HepG2 (cell line): ENCODE data around the gene LDB2. TPM values are rescaled to one million over a fixed set of nuclear protein-coding genes. Genes with fewer than 3 reads are reported as not detected.

Experiments used
- ATAC-seq: fragments of 200-7000 bp; cut with Tn5 transposase; 3 replicates; pipeline ENCODE4 v1.9.1; 2020; ENCODE audit warnings: mild to moderate bottlenecking, moderate library complexity
- BruUV-seq: library from RNA; stranded (reverse); fragments of 400-500 nt; replicated peaks from 2 replicates; lab custom pipeline; 2021; lab: Mats Ljungman, UMichigan
- CTCF ChIA-PET: fragments of 300-600 bp; formaldehyde crosslinking; extraction: SDS; loops from one replicate; lab custom pipeline; 2021; ENCODE audit warnings: low total read pairs, inconsistent platforms, low intra/inter-chr PET ratio; lab: Yijun Ruan, JAX
- POLR2A ChIA-PET: fragments of 350-600 bp; sonication (Branson Sonifier 250); formaldehyde crosslinking; loops from one replicate; lab custom pipeline; 2020; ENCODE audit warnings: antibody characterized with exemption, inconsistent platforms; lab: Yijun Ruan, JAX
- DNase-seq: peaks from one replicate; pipeline ENCODE4 v3.0.0-alpha.2; 2015; ENCODE audit warnings: low spot score
- FAIRE-seq: peaks from 3 replicates; lab custom pipeline; 2011; peaks lifted over from hg19 to GRCh38; lab: Jason Lieb, UNC
- H2AFZ ChIP-seq: one replicate; pipeline ENCODE4 v1.6.1; 2011; ENCODE audit warnings: low read length, inconsistent platforms
- H3K27ac ChIP-seq: fragments of 300-600 bp; 3 replicates; pipeline ENCODE4 v1.8.0; 2011; ENCODE audit warnings: mixed run types, mild to moderate bottlenecking, mixed read lengths, low read length, inconsistent platforms; ENCODE audit not compliant: insufficient read depth; ENCODE audit errors: extremely low read length
- H3K27me3 ChIP-seq, 2 experiments: fragments of 200-600 bp in 1 of 2; 2 replicates in 1 of 2; 3 replicates in 1 of 2; pipeline versions ENCODE4 v1.6.0 to v1.8.0; 2011; ENCODE audit warnings: low read length in 2 of 2, mild to moderate bottlenecking in 2 of 2, moderate library complexity in 2 of 2, inconsistent platforms in 1 of 2; ENCODE audit not compliant: insufficient read depth in 2 of 2, control insufficient read depth in 1 of 2
- H3K36me3 ChIP-seq, 2 experiments: fragments of 200-600 bp in 1 of 2; replicated peaks in 1 of 2; 2 replicates in 1 of 2; 3 replicates in 1 of 2; pipeline versions ENCODE4 v1.5.1 to v1.8.0; 2011; ENCODE audit warnings: low read length in 2 of 2, inconsistent platforms in 1 of 2; ENCODE audit not compliant: insufficient read depth in 2 of 2, control insufficient read depth in 1 of 2
- H3K4me1 ChIP-seq: 2 replicates; pipeline ENCODE4 v1.5.1; 2012; ENCODE audit warnings: low read length, inconsistent platforms; ENCODE audit not compliant: insufficient read depth
- H3K4me2 ChIP-seq: 2 replicates; pipeline ENCODE4 v1.6.0; 2011; ENCODE audit warnings: low read depth, low read length, inconsistent platforms
- H3K4me3 ChIP-seq, 3 experiments: fragments of 200-600 bp in 1 of 3; sonication (generic), shearing (Covaris generic) in 1 of 3; replicated peaks in 1 of 3; 2 replicates each; pipeline ENCODE4 v1.5.1; 2011 to 2016; ENCODE audit warnings: low read length in 3 of 3, inconsistent platforms in 2 of 3, low read depth in 2 of 3, mild to moderate bottlenecking in 2 of 3, control low read depth in 1 of 3, mixed read lengths in 1 of 3; ENCODE audit not compliant: insufficient read depth in 1 of 3
- H3K79me2 ChIP-seq: one replicate; pipeline ENCODE4 v1.6.1; 2011; ENCODE audit warnings: low read length, inconsistent platforms; ENCODE audit not compliant: insufficient read depth
- H3K9ac ChIP-seq: 2 replicates; pipeline ENCODE4 v1.6.0; 2011; ENCODE audit warnings: mild to moderate bottlenecking, low read depth, low read length, inconsistent platforms; ENCODE audit not compliant: insufficient read depth
- H3K9me3 ChIP-seq: 2 replicates; pipeline ENCODE4 v1.5.1; 2012; ENCODE audit warnings: mild to moderate bottlenecking, low read length
- H4K20me1 ChIP-seq: 2 replicates; pipeline ENCODE4 v1.6.0; 2011; ENCODE audit warnings: inconsistent platforms, mild to moderate bottlenecking, low read length, moderate library complexity; ENCODE audit not compliant: insufficient read depth
- ATF6 ChIP-seq: sonication (generic); formaldehyde crosslinking; conservative IDR thresholded peaks from 2 replicates; pipeline ENCODE4 v1.4.0; 2020; ENCODE audit warnings: missing genetic modification reagents
- HNRNPLL ChIP-seq: fragments of 200-400 bp; formaldehyde crosslinking; IDR thresholded peaks from 2 replicates; pipeline ENCODE4 v1.6.1; 2017; ENCODE audit warnings: mild to moderate bottlenecking, low read depth, low read length; ENCODE audit not compliant: poor library complexity, severe bottlenecking
- POGK ChIP-seq: sonication (generic); formaldehyde crosslinking; conservative IDR thresholded peaks from 2 replicates; pipeline ENCODE4 v1.8.0; 2022; ENCODE audit warnings: mild to moderate bottlenecking, moderate library complexity, missing genetic modification reagents
- ZNF512 ChIP-seq: sonication (generic); formaldehyde crosslinking; IDR thresholded peaks from 2 replicates; pipeline ENCODE4 v1.4.0; 2020; ENCODE audit warnings: mild to moderate bottlenecking, missing genetic modification reagents
- ZNF629 ChIP-seq: sonication (generic); formaldehyde crosslinking; conservative IDR thresholded peaks from 2 replicates; pipeline ENCODE4 v1.5.0; 2020; ENCODE audit warnings: missing genetic modification reagents
- ZNF678 ChIP-seq: sonication (generic); formaldehyde crosslinking; IDR thresholded peaks from 2 replicates; pipeline ENCODE4 v1.4.0; 2020; ENCODE audit warnings: mild to moderate bottlenecking, missing genetic modification reagents
- whole genome bisulfite sequencing: methylation state at CpG from one replicate; pipeline ENCODE4 v1.1.6; 2017; ENCODE audit warnings: low lambda C conversion rate; 5-methylcytosine and 5-hydroxymethylcytosine counted together
- in situ Hi-C: cut with HindIII; loops from 2 replicates; pipeline ENCODE4 v1.10.0; 2017; ENCODE audit warnings: low pct_unique_long_range_greater_than_20kb; ENCODE audit not compliant: extremely low pct_ligation_motif_present
- intact Hi-C: fragments of 100-400 bp; cut with micrococcal nuclease; formaldehyde crosslinking; loops from one replicate; pipeline ENCODE4 v1.10.0; 2022; ENCODE audit not compliant: unreplicated experiment
- polyA plus RNA-seq, 8 experiments: library from polyadenylated mRNA; depleted of rRNA in 3 of 8; stranded (reverse) in 7 of 8; unstranded in 1 of 8; fragments of >200 nt; fragmentation: Illumina TruSeq in 4 of 8; extraction: Trizol in 4 of 8; gene quantifications; 2 replicates each; pipeline versions ENCODE4 v1.2.1 to v1.2.3, GENCODE V29; 2011 to 2016; ENCODE audit warnings: low read depth in 4 of 8, missing spikeins in 1 of 8, mixed read lengths in 1 of 8; ENCODE audit not compliant: insufficient read depth in 1 of 8
- total RNA-seq, 5 experiments: library from RNA; depleted of rRNA; stranded (reverse); fragments of >200 nt; fragmentation: Illumina TruSeq; extraction: Trizol; gene quantifications; 2 replicates each; pipeline ENCODE4 v1.2.3, GENCODE V29; 2016; ENCODE audit warnings: low read depth in 1 of 5

Gene LDB2
- total and polyA plus RNA-seq, 2 of the 13 experiments (the other 11 are each of a cell fraction or from before 2014, with no cell fraction given) = not detected

- TF ChIP-seq POGK (CRISPR knock-in tag) = no peak
- TF ChIP-seq ZNF678 = no peak
Measured at GRCh38 chr4:16582036-16582435, 316.4 kb downstream of the LDB2 start (continued).

- H3K36me3 ChIP-seq = no peaks in the 10 kb centered on the region
- no peak overlapping the region for H3K4me3 ChIP-seq
- H3K9ac ChIP-seq = no peak overlapping the region
- 31% methylated on average over 3 of the region's 3 CpGs for WGBS
- no peaks in the 10 kb centered on the region for H3K79me2 ChIP-seq
- H3K4me1 ChIP-seq = no peaks in the 10 kb centered on the region
- BruUV-seq = no TSS peak
- CTCF ChIA-PET = no interaction called here
- in situ Hi-C loops (no loop called here), intact Hi-C loops (no loop called here)
- POLR2A ChIA-PET = no interaction called here
- H3K4me2 ChIP-seq = no peak overlapping the region
- H2AFZ ChIP-seq = no peak overlapping the region
- H3K27ac ChIP-seq = no peak overlapping the region
- DNase-seq = no peak
- FAIRE-seq = no peak
- H4K20me1 ChIP-seq = no peaks in the 10 kb centered on the region
- no peak for TF ChIP-seq ZNF512 (CRISPR knock-in tag)
- no peak for TF ChIP-seq HNRNPLL
- 0 out of 2 replicates have a peak, but pooled peaks have one; percentile 16 for TF ChIP-seq ZNF629
- no peak for TF ChIP-seq ATF6 (CRISPR knock-in tag)
- no peaks in the 10 kb centered on the region for H3K9me3 ChIP-seq
- no peaks in the 10 kb centered on the region for H3K27me3 ChIP-seq
- no peak for ATAC-seq
Measured at GRCh38 chr4:16581117-16581516, 317.3 kb downstream of the LDB2 start.
